Psoas muscle (tissue), 8 donors: ENCODE data around the gene SPSB1. TPM values are rescaled to one million over a fixed set of nuclear protein-coding genes. Genes with fewer than 3 reads are reported as not detected.

Experiments
- ATAC-seq, 4 donors: fragments of 200-7000 bp; cut with Tn5 transposase; one replicate each; pipeline ENCODE4 v1.9.1; 2020; ENCODE audit warnings: moderate library complexity in 3 of 4, mild to moderate bottlenecking in 2 of 4
- DNase-seq, 2 donors: peaks; one replicate each; pipeline ENCODE4 v3.0.0-alpha.2; 2020
- H3K27ac ChIP-seq: fragments of 200-600 bp; one replicate; pipeline ENCODE4 v1.8.0; 2022
- H3K27me3 ChIP-seq, 3 donors: fragments of 200-600 bp in 1 of 3; one replicate each; pipeline versions ENCODE4 v1.6.1 to v1.8.0; 2013 to 2022; ENCODE audit warnings: low read length in 2 of 3, mild to moderate bottlenecking in 2 of 3, moderate library complexity in 1 of 3; ENCODE audit not compliant: insufficient read depth in 3 of 3
- H3K36me3 ChIP-seq, 2 donors: fragments of 200-600 bp in 1 of 2; one replicate each; pipeline versions ENCODE4 v1.6.1 to v1.8.0; 2013 to 2022; ENCODE audit warnings: low read depth in 1 of 2, mild to moderate bottlenecking in 1 of 2, moderate library complexity in 1 of 2; ENCODE audit not compliant: insufficient read depth in 1 of 2
- H3K4me1 ChIP-seq: fragments of 200-600 bp; one replicate; pipeline ENCODE4 v1.8.0; 2022
- H3K4me3 ChIP-seq: fragments of 200-600 bp; one replicate; pipeline ENCODE4 v1.8.0; 2022; ENCODE audit warnings: mild to moderate bottlenecking
- H3K9me3 ChIP-seq: fragments of 200-600 bp; one replicate; pipeline ENCODE4 v1.8.0; 2022
- CTCF ChIP-seq: fragments of 200-600 bp; IDR thresholded peaks from one replicate; pipeline ENCODE4 v1.8.0; 2022; ENCODE audit warnings: antibody characterized with exemption
- WGBS, 3 donors: extraction: QIAGEN DNeasy Blood & Tissue Kit; methylation state at CpG; one replicate each; pipeline versions ENCODE4 v1.1.6 to v1.1.7; 2013; 5-methylcytosine and 5-hydroxymethylcytosine counted together
- intact Hi-C, 2 donors: fragments of 100-400 bp; cut with DNase I; formaldehyde crosslinking; loops; one replicate each; pipeline versions ENCODE4 v1.11.0 to v1.14.2; 2022
- polyA plus RNA-seq, 3 donors: library from polyadenylated mRNA; stranded (reverse); fragments of 200-250 nt; gene quantifications; one replicate each; pipeline ENCODE4 v1.2.3, GENCODE V29; 2013
- total RNA-seq, 4 donors: library from RNA; stranded (reverse); fragmentation: NEBNext Ultra II Directional in 2 of 4; extraction: Animal tissue kit (Norgen Biotek cat#: 25700) in 2 of 4; gene quantifications; one replicate each; pipeline versions ENCODE4 v1.2.1 to v1.2.4, GENCODE V29; 2021 to 2023
- donor health status: healthy with polysubstance abuse.
- donor health status: DM: no; HTN: no; CAD: no; lungs with moderate emphysema.
- donor health status: Bipolar disorder and iron deficiency.
- donor health status: healthy.
- donor health status: DM: yes; HTN: yes; CAD: no.
- donor health status: DM: no; HTN: no; CAD: no.
- donor health status: DM: no; HTN: no; CAD: no.
- donor health status: DM: yes; HTN: yes; CAD: no.

The SPSB1 gene
- total and polyA plus RNA-seq, 7 donors: 12.0 to 60.7 (median 31.3) TPM

DNA sequence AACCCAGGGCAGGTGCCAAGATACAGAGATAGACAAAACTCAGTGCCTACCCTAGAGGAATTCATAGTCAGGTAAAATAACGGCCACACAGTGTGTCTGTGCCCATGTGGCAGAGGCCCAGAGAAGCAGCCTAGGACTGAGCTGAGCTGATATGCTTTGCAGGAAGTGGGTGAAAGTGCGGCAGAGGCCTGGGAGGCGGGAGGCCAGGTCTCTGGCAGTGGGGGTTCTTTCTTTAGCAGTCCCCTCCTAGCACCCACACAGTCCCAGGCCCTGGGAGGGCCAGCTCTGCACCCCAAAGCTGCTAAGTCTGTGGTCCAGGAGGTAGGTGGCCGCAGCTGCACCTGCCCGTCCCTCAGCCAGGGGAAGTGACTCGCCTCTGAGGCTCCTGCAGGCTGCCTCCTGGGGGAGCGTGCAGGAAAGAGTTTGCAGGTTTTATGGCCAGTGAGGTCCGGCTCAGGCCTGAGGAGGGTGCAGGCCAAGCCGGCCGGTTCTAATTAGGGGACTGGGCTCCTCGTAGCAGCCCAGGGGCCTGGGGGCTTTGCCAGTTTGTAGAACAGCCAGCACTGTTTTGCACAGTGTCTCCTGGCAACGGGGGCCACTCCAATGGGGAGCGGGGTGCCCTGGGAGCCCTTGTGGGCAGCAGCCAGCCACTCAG is 107.9 kb downstream of the SPSB1 start:
- 56 to 66% (median 56%) methylated on average over 13 of the region's 13 CpGs for WGBS, 3 donors
- no peaks in the 10 kb centered on the region for H3K36me3 ChIP-seq
- no peak overlapping the region for H3K4me3 ChIP-seq
- no peaks in the 10 kb centered on the region for H3K27me3 ChIP-seq
- no peak for TF ChIP-seq CTCF
- no peaks in the 10 kb centered on the region for H3K9me3 ChIP-seq
- peak overlapping the region; percentile 54 for H3K27ac ChIP-seq
- peaks cover 19% of the 10 kb centered on the region for H3K4me1 ChIP-seq
- ATAC-seq (peak; percentile 49 to 62 (median 56)), DNase-seq (no peak)
- intact Hi-C loops: no loop called here

GRCh38 chr1:9401080-9401453 is 108.4 kb downstream of the SPSB1 start:
- Histone ChIP-seq H3K4me3 (no peak overlapping the region), H3K27me3 (no peaks in the 10 kb centered on the region), H3K9me3 (no peaks in the 10 kb centered on the region), H3K36me3 (no peaks in the 10 kb centered on the region), H3K27ac (peak overlapping the region; percentile 54), H3K4me1 (peaks cover 24% of the 10 kb centered on the region)
- ATAC-seq: peak in 1 of 4 donors; percentile 1
- intact Hi-C loops: no loop called here
- no peak for TF ChIP-seq CTCF
- 81 to 90% (median 85%) methylated on average over 15 of the region's 15 CpGs for WGBS, 3 donors
- no peak for DNase-seq

- no peak for DNase-seq
- no peak for TF ChIP-seq CTCF
- Histone ChIP-seq H3K4me1 (peaks cover 29% of the 10 kb centered on the region), H3K4me3 (no peak overlapping the region), H3K36me3 (no peaks in the 10 kb centered on the region), H3K27ac (no peak overlapping the region), H3K27me3 (no peaks in the 10 kb centered on the region), H3K9me3 (no peaks in the 10 kb centered on the region)
- ATAC-seq: no peak
- WGBS, 3 donors: 87 to 91% (median 89%) methylated on average over 7 of the region's 7 CpGs
- intact Hi-C loops: no loop called here
Measured at GRCh38 chr1:9402256-9402616, 109.5 kb downstream of the SPSB1 start.

GRCh38 chr1:9402717-9403225 is 110.1 kb downstream of the SPSB1 start:
- TF ChIP-seq CTCF: no peak
- Histone ChIP-seq H3K4me3 (no peak overlapping the region), H3K36me3 (no peaks in the 10 kb centered on the region), H3K27me3 (no peaks in the 10 kb centered on the region), H3K27ac (no peak overlapping the region), H3K9me3 (no peaks in the 10 kb centered on the region), H3K4me1 (peaks cover 29% of the 10 kb centered on the region)
- 94 to 96% (median 96%) methylated on average over 13 of the region's 13 CpGs for WGBS, 3 donors
- ATAC-seq (no peak), DNase-seq (no peak)
- intact Hi-C loops: no loop called here
